ENCODE measurements around the gene PITPNM3.

PITPNM3 gene

GRCh38 chr17:6476076-6476809 is 80.1 kb downstream of the PITPNM3 start:
- no peak for DNase-seq

GRCh38 chr17:6475411-6475810 is 80.9 kb downstream of the PITPNM3 start:
- no peak for DNase-seq

- DNase-seq, result no peak
Observed at GRCh38 chr17:6474906-6475305, 81.4 kb downstream of the PITPNM3 start.

GRCh38 chr17:6474376-6474775 is 82.0 kb downstream of the PITPNM3 start:
- no peak for DNase-seq

- DNase-seq, result peak; percentile 60
Observed at GRCh38 chr17:6473128-6473767, 83.1 kb downstream of the PITPNM3 start.

GRCh38 chr17:6472517-6472916 is 83.8 kb downstream of the PITPNM3 start:
- DNase-seq, result no peak

GRCh38 chr17:6471531-6472465 is 84.6 kb downstream of the PITPNM3 start:
- no peak for DNase-seq

- DNase-seq, result no peak
Observed at GRCh38 chr17:6470751-6471521, 85.4 kb downstream of the PITPNM3 start.

- DNase-seq, result no peak
Observed at GRCh38 chr17:6470146-6470718, 86.1 kb downstream of the PITPNM3 start.

- no peak for DNase-seq
Observed at GRCh38 chr17:6468051-6468790, 88.1 kb downstream of the PITPNM3 start.

GRCh38 chr17:6467567-6467966 is 88.8 kb downstream of the PITPNM3 start:
- no peak for DNase-seq

- no peak for DNase-seq
Observed at GRCh38 chr17:6465206-6466003, 91.0 kb downstream of the PITPNM3 start.

- no peak for DNase-seq
Observed at GRCh38 chr17:6464446-6465041, 91.8 kb downstream of the PITPNM3 start.

- DNase-seq, result no peak
Observed at GRCh38 chr17:6463616-6464445, 92.5 kb downstream of the PITPNM3 start.

- no peak for DNase-seq
Observed at GRCh38 chr17:6462692-6463091, 93.7 kb downstream of the PITPNM3 start.

GRCh38 chr17:6461792-6462524 is 94.4 kb downstream of the PITPNM3 start:
- no peak for DNase-seq

GRCh38 chr17:6461246-6461645 is 95.1 kb downstream of the PITPNM3 start:
- no peak for DNase-seq

- no peak for DNase-seq
Observed at GRCh38 chr17:6460531-6461161, 95.7 kb downstream of the PITPNM3 start.

Data from hematopoietic multipotent progenitor cell treated with erythropoietin and hydrocortisone succinate and interleukin-3 and kit ligand, for 8 days (in vitro differentiated cells).